ENCODE measurements around the gene NDUFS1. TPM values are rescaled to one million over a fixed set of nuclear protein-coding genes. Genes with fewer than 3 reads are reported as not detected.
A peak's percentile ranks its signal among the peaks of the same experiment; 100 is the strongest.
"Not testable (repeated sequence)": the region's sequence is repeated elsewhere in the genome, so short reads cannot be mapped to it uniquely, and the experiment has no call there.

Gene NDUFS1
- total RNA-seq, 2 experiments from 2014 or later: 58.2 to 82.1 TPM

GRCh38 chr2:206181526-206181925 is 22.3 kb upstream of the NDUFS1 start:
- H3K4me1 Mint-ChIP-seq; H3K27me3 Mint-ChIP-seq; H3K9me3 Mint-ChIP-seq (ENCODE audit: low read depth); CTCF ChIA-PET; H3K27ac Mint-ChIP-seq; H3K36me3 Mint-ChIP-seq; H3K4me3 Mint-ChIP-seq; DNase-seq; ATAC-seq: not testable (repeated sequence)

- CTCF ChIA-PET: no interaction called here
- no peaks in the 10 kb centered on the region for H3K36me3 Mint-ChIP-seq
- H3K9me3 Mint-ChIP-seq (ENCODE audit: low read depth): no peaks in the 10 kb centered on the region
- H3K4me1 Mint-ChIP-seq: no peaks in the 10 kb centered on the region
- ATAC-seq (no peak), DNase-seq (no peak)
- H3K4me3 Mint-ChIP-seq: no peak overlapping the region
- H3K27ac Mint-ChIP-seq: no peak overlapping the region
- H3K27me3 Mint-ChIP-seq: no peaks in the 10 kb centered on the region
Observed at GRCh38 chr2:206176901-206177300, 17.7 kb upstream of the NDUFS1 start.

GRCh38 chr2:206176121-206176520 is 16.9 kb upstream of the NDUFS1 start:
- Mint-ChIP-seq H3K27me3 (no peaks in the 10 kb centered on the region), H3K36me3 (no peaks in the 10 kb centered on the region), H3K4me1 (no peaks in the 10 kb centered on the region), H3K9me3 (ENCODE audit: low read depth) (no peaks in the 10 kb centered on the region), H3K27ac (no peak overlapping the region), H3K4me3 (no peak overlapping the region)
- CTCF ChIA-PET: no interaction called here
- ATAC-seq (no peak), DNase-seq (no peak)

GRCh38 chr2:206173147-206173546 is 13.9 kb upstream of the NDUFS1 start:
- CTCF ChIA-PET: no interaction called here
- DNase-seq (no peak), ATAC-seq (no peak)
- Mint-ChIP-seq H3K4me1 (no peaks in the 10 kb centered on the region), H3K36me3 (peaks cover 10% of the 10 kb centered on the region), H3K4me3 (no peak overlapping the region), H3K9me3 (ENCODE audit: low read depth) (no peaks in the 10 kb centered on the region), H3K27ac (no peak overlapping the region), H3K27me3 (no peaks in the 10 kb centered on the region)

GRCh38 chr2:206171624-206172397 is 12.6 kb upstream of the NDUFS1 start:
- CTCF ChIA-PET; H3K9me3 Mint-ChIP-seq (ENCODE audit: low read depth); ATAC-seq; H3K4me1 Mint-ChIP-seq; H3K4me3 Mint-ChIP-seq; H3K27ac Mint-ChIP-seq; H3K27me3 Mint-ChIP-seq; DNase-seq: not testable (repeated sequence)
- H3K36me3 Mint-ChIP-seq: peaks cover 17% of the 10 kb centered on the region

- not testable (repeated sequence) for H3K4me1 Mint-ChIP-seq
Observed at GRCh38 chr2:206168230-206168629, 9.0 kb upstream of the NDUFS1 start.

GRCh38 chr2:206164261-206164862 is 5.1 kb upstream of the NDUFS1 start:
- Mint-ChIP-seq H3K9me3 (ENCODE audit: low read depth) (no peaks in the 10 kb centered on the region), H3K4me1 (peaks cover 31% of the 10 kb centered on the region), H3K36me3 (peaks cover 51% of the 10 kb centered on the region), H3K4me3 (no peak overlapping the region), H3K27me3 (no peaks in the 10 kb centered on the region), H3K27ac (no peak overlapping the region)
- ATAC-seq: no peak
- DNase-seq: peak; percentile 43
- CTCF ChIA-PET: interaction anchor here (1.0 to 2.0 kb wide), 5 partner anchors 11 to 78 kb away, joined by 3 to 4 read pairs (median 3); partner anchors contain the start of gene INO80D

More at GRCh38 chr2:206168230-206168629, 9.0 kb upstream of the NDUFS1 start:
- DNase-seq; H3K27ac Mint-ChIP-seq; ATAC-seq; H3K27me3 Mint-ChIP-seq; H3K4me3 Mint-ChIP-seq; H3K9me3 Mint-ChIP-seq (ENCODE audit: low read depth); CTCF ChIA-PET: not testable (repeated sequence)
- H3K36me3 Mint-ChIP-seq: peaks cover 29% of the 10 kb centered on the region

GRCh38 chr2:206163251-206163880 is 4.1 kb upstream of the NDUFS1 start:
- Mint-ChIP-seq H3K27ac (peak overlapping the region; percentile 54), H3K27me3 (no peaks in the 10 kb centered on the region), H3K4me1 (peaks cover 32% of the 10 kb centered on the region), H3K36me3 (peaks cover 51% of the 10 kb centered on the region), H3K9me3 (ENCODE audit: low read depth) (no peaks in the 10 kb centered on the region), H3K4me3 (no peak overlapping the region)
- CTCF ChIA-PET: interaction anchor here (0.6 to 2.0 kb wide), 5 partner anchors 10 to 165 kb away, joined by 3 to 4 read pairs (median 3); no protein-coding TSS in a partner anchor
- DNase-seq (no peak), ATAC-seq (no peak)

GRCh38 chr2:206162401-206162800 is 3.2 kb upstream of the NDUFS1 start:
- H3K27me3 Mint-ChIP-seq; CTCF ChIA-PET; H3K9me3 Mint-ChIP-seq (ENCODE audit: low read depth); ATAC-seq; DNase-seq: not testable (repeated sequence)
- peak overlapping the region; percentile 43 for H3K27ac Mint-ChIP-seq
- H3K36me3 Mint-ChIP-seq: peaks cover 48% of the 10 kb centered on the region
- peak overlapping the region; percentile 96 for H3K4me3 Mint-ChIP-seq
- H3K4me1 Mint-ChIP-seq: peaks cover 41% of the 10 kb centered on the region

- H3K36me3 Mint-ChIP-seq: peaks cover 49% of the 10 kb centered on the region
- H3K9me3 Mint-ChIP-seq (ENCODE audit: low read depth): no peaks in the 10 kb centered on the region
- DNase-seq (no peak), ATAC-seq (no peak)
- H3K27ac Mint-ChIP-seq: peak overlapping the region; percentile 97
- H3K27me3 Mint-ChIP-seq: no peaks in the 10 kb centered on the region
- H3K4me1 Mint-ChIP-seq: peaks cover 49% of the 10 kb centered on the region
- H3K4me3 Mint-ChIP-seq: peak overlapping the region; percentile 96
- CTCF ChIA-PET: interaction anchor here (1.2 kb wide), 1 partner anchor 150 kb away, joined by 3 read pairs; no protein-coding TSS in a partner anchor
Observed at GRCh38 chr2:206160807-206161179, 1.5 kb upstream of the NDUFS1 start.

GRCh38 chr2:206160125-206160806 is 1.0 kb upstream of the NDUFS1 start:
- CTCF ChIA-PET: interaction anchor here (0.7 to 1.4 kb wide), 4 partner anchors 15 to 149 kb away, joined by 3 to 4 read pairs (median 3); no protein-coding TSS in a partner anchor
- peak overlapping the region; percentile 97 for H3K27ac Mint-ChIP-seq
- peaks cover 49% of the 10 kb centered on the region for H3K4me1 Mint-ChIP-seq
- H3K27me3 Mint-ChIP-seq: no peaks in the 10 kb centered on the region
- no peaks in the 10 kb centered on the region for H3K9me3 Mint-ChIP-seq (ENCODE audit: low read depth)
- ATAC-seq (peak; percentile 61), DNase-seq (peak; percentile 42)
- peak overlapping the region; percentile 96 for H3K4me3 Mint-ChIP-seq
- H3K36me3 Mint-ChIP-seq: peaks cover 47% of the 10 kb centered on the region

GRCh38 chr2:206158563-206159345 is 490 bp downstream of the NDUFS1 start:
- no peaks in the 10 kb centered on the region for H3K27me3 Mint-ChIP-seq

More at GRCh38 chr2:206158563-206159345, 490 bp downstream of the NDUFS1 start:
- H3K4me3 Mint-ChIP-seq: peak overlapping the region; percentile 96
- peaks cover 54% of the 10 kb centered on the region for H3K4me1 Mint-ChIP-seq
- peaks cover 46% of the 10 kb centered on the region for H3K36me3 Mint-ChIP-seq
- CTCF ChIA-PET: interaction anchor here (0.9 to 1.4 kb wide), 3 partner anchors 13 to 76 kb away, joined by 3 to 4 read pairs (median 3); no protein-coding TSS in a partner anchor
- ATAC-seq (peak; percentile 24), DNase-seq (no peak)
- H3K9me3 Mint-ChIP-seq (ENCODE audit: low read depth): no peaks in the 10 kb centered on the region
- peak overlapping the region; percentile 97 for H3K27ac Mint-ChIP-seq

Data from activated CD8-positive, alpha-beta memory T cell treated with anti-CD3 and anti-CD28 coated beads, Interleukin-2, amount 10 ng/mL, durations not matched to agents 7 days and 5 days (primary cell).